DMS79 (cell line): ENCODE data around the gene POLR2A.

Experiments used
- DNase-seq: peaks from one replicate; lab custom pipeline; 2025; lab: John Stamatoyannopoulos, UW

The POLR2A gene

GRCh38 chr17:7484067-7484918, at the start of gene POLR2A:
POLR2A (plus strand) TSS chr17:7484366.
- DNase-seq: peak; percentile 95

- no peak for DNase-seq
Observed at GRCh38 chr17:7435676-7436555, 48.2 kb upstream of the POLR2A start.

DNA sequence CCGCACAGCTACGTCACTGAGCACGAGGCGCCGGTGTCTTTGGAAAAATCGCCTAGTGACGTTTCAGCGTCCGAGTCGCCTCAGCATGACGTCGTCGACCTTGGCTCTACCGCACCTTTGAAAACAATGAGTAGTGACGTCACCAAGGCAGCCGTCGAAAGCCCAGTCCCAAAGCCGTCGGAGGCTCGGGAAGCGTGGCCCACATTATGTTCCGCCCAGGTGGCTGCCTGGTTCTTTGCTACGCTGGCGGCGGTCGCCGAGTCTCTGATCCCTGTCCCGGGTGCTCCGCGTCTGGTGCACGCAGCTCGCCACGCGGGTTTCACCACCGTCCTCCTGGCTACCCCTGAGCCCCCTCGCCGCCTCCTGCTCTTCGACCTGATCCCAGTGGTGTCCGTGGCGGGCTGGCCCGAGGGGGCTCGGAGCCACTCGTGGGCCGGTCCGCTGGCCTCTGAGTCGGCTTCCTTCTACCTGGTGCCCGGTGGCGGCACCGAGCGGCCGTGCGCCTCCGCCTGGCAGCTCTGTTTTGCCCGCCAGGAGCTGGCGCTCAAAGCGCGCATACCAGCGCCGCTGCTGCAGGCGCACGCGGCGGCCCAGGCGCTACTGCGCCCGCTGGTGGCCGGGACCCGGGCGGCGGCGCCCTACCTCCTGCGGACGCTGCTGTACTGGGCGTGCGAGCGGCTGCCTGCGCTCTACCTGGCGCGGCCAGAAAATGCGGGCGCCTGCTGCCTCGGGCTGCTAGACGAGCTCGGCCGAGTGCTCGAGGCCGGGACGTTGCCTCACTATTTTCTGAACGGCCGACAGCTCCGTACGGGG, 47.4 kb upstream of the POLR2A start:
- peak; percentile 54 for DNase-seq

DNA sequence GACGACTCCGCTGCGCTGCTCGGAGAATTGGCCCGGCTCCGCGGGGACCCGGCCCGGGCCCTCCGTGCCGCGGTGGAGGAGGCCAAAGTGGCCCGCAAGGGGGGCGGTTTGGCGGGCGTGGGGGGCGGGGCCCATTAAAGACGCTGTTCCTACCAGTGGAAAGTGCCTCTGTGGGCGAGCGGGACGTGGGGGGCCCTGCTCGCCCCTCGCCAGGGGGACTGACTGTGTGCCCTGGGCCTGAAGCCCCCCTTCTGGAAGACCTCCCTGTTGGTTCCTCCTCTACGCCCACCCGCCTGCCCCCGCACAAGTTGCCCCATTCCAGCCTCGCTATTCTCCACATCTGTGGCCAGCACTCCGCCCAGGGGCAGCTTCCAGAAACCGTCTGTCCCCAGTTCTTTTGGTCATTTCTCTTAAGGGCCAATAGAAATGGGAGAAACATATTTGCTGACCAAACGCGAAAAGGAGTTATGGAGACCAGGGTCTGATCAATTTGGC, 46.8 kb upstream of the POLR2A start:
- DNase-seq: no peak

- DNase-seq: no peak
Observed at GRCh38 chr17:7437950-7438614, 46.1 kb upstream of the POLR2A start.

- DNase-seq: no peak
Observed at GRCh38 chr17:7438656-7439460, 45.3 kb upstream of the POLR2A start.

DNA sequence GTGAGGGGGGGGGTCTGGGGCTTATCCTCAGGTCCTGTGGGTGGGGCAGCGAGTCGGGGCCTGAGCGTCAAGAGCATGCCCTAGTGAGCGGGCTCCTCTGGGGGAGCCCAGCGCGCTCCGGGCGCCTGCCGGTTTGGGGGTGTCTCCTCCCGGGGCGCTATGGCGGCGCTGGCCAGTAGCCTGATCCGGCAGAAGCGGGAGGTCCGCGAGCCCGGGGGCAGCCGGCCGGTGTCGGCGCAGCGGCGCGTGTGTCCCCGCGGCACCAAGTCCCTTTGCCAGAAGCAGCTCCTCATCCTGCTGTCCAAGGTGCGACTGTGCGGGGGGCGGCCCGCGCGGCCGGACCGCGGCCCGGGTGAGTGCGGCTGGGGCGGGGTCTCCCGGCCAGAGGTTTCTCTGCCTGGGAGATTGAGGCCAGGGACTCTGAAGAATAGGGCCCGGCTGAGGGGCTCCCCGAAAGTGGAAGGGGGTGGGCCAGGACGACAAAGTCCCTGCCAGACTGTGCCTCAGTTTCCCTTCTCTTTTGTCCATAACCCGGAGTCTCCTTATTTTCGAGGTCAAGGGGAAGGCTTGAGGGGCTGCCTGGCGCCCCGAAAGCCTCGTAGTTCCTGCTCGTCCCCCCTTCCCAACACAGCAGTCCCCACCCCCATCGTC, 44.6 kb upstream of the POLR2A start, which contains the start of gene FGF11:
Gene FGF11, plus strand, starts transcription at position 51 of the 651 bp plus-strand sequence. Its CDS starts 109 bp downstream, at position 160.
- DNase-seq: no peak

DNA sequence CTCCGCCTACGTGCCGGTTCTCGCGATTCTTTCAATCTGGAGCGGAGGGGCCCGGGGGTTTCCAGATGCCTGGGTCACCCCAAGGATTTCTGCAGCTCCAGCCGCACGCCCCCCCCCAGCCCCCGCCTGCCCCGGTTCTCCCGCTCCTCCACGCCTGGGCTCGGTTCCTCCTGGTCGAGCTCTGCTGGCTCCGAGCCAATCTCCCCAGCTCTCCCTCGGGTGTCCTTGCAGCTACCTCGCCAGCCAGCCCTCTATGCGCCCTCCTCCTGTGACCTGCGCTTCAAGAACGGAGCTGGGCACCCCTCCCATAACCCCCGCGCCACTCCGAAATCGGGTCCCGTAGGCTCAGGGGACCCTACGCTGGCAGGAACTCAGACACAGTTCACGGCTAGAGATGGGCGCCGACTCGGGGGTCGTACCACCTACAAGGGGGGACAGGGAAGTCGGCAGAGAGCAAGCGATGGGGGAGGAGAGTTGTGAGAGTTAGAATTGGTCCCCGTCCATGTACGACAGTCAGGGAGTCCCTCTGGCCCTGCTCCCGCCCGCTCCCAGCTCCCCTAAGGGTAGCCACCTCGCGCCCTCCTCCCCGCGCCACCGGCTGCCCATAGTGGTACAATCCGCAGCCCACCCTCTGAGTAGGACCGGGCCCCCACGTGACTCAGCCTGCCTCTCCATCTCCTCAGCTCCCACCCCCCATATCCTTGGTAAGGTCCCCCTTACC, 43.9 kb upstream of the POLR2A start:
- DNase-seq: peak; percentile 67

- DNase-seq: no peak
Observed at GRCh38 chr17:7440834-7441195, 43.4 kb upstream of the POLR2A start.

GRCh38 chr17:7441266-7441665, 42.9 kb upstream of the POLR2A start:
- DNase-seq: no peak

DNA sequence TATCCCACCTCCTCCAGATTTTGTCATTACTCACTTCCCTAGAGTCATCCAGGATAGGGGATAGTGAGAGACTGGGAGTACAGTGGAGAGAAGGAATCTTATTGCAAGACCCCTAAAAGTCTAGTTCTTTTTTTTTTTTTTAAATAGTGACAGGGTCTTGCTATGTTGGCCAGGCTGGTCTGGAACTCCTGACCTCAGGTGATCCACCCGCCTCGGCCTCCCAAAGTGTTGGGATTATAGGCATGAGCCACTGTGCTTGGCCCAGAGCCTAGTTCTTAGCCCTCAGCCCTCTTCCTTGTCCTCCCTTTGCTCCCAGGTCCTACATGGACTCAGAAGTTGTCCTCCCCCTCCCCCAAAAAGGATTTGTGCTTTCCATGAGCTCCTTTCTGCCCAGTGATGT, 42.0 kb upstream of the POLR2A start:
- DNase-seq: no peak

GRCh38 chr17:7443499-7444485, 40.4 kb upstream of the POLR2A start:
- DNase-seq: no peak

GRCh38 chr17:7444682-7445618, 39.2 kb upstream of the POLR2A start, which contains the start of gene CHRNB1:
CHRNB1 (plus strand) TSS chr17:7445061; CDS start chr17:7445128, 67 bp downstream.
- peak; percentile 12 for DNase-seq

DNA sequence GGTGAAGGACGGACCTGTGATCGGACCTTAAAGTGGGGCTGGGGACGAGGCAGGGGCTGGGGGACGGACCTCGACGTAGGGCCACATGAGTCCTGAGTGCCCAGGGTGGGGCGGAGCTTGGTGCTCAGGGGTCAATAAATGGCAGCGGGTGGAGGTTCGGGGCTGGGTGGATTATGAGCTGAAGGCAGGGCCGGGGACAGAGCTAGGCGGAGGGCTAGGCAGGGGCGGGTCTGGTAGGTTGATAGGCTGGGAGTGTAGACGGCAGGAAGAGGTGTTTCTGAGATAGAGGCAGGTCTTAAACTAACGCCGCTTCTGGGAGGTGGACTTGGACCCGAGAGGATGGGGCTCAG, 38.6 kb upstream of the POLR2A start:
- peak; percentile 39 for DNase-seq

DNA sequence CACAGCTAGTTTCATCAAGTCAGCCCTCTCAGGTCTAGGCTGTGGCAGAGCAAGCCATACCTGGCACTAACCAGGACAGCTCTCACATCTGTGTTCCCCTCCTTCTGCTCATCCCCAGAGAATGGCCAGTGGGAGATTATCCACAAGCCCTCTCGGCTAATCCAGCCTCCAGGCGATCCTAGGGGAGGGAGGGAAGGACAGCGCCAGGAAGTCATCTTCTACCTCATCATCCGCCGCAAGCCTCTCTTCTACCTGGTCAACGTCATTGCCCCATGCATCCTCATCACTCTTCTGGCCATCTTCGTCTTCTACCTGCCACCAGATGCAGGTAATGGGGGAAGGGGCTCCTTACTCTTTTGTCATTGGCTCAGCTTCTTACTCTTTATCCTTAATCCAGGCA, 35.7 kb upstream of the POLR2A start:
- no peak for DNase-seq

DNA sequence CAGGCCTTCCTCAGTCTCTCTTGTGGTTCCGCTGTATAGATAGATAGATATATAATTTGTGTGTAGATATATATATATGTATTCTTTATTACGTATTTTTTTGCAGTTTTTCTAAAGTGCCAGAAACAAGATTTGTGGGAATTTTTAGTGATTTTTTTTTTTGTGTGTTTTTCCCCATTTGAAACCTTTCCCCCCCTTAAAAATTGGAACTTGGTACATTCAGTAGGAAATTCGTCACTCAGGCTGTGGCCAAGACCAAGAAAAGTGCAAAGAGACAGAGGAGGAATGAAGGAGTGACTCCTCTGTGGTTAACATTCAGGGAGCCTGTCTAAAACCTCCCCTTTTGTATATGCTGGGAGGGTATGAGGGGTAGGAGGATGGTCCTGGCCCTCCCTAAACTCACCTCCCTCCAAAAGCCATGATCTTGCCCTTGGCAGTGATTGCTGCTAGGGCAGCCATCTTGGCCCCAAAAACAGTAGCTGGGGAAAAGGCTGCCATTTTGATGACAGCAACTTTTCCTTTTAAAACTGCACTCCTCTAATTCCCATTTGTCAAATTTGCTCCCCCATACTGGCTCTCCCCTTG, 24.1 kb upstream of the POLR2A start:
- no peak for DNase-seq
